Esophagus muscularis mucosa (tissue), 4 donors: Measurements from ENCODE around the gene BPGM.

Experiments
- EP300 ChIP-seq: sonication (generic); formaldehyde crosslinking; IDR thresholded peaks from one replicate; pipeline ENCODE4 v1.6.1; 2017; ENCODE audit warnings: antibody characterized with exemption
- POLR2A ChIP-seq: fragments of 450-650 bp; IDR thresholded peaks from one replicate; pipeline ENCODE4 v1.6.1; 2017; ENCODE audit warnings: antibody characterized with exemption, moderate library complexity, mild to moderate bottlenecking, low read depth
- POLR2AphosphoS5 ChIP-seq, 2 donors: sonication (generic); formaldehyde crosslinking; IDR thresholded peaks; one replicate each; pipeline ENCODE4 v1.6.1; 2017; ENCODE audit warnings: antibody characterized with exemption in 2 of 2
- TF ChIP-seq, protein P1 (sequence below), 3 experiments: fragments of 200-600 bp in 2 of 3; fragments of 450-650 bp in 1 of 3; sonication (generic) in 2 of 3; IDR thresholded peaks; one replicate each; pipeline ENCODE4 v1.5.1; 2017 to 2019; ENCODE audit warnings: antibody characterized with exemption in 3 of 3, mild to moderate bottlenecking in 2 of 3, moderate library complexity in 1 of 3

- TF ChIP-seq, protein P1, sequence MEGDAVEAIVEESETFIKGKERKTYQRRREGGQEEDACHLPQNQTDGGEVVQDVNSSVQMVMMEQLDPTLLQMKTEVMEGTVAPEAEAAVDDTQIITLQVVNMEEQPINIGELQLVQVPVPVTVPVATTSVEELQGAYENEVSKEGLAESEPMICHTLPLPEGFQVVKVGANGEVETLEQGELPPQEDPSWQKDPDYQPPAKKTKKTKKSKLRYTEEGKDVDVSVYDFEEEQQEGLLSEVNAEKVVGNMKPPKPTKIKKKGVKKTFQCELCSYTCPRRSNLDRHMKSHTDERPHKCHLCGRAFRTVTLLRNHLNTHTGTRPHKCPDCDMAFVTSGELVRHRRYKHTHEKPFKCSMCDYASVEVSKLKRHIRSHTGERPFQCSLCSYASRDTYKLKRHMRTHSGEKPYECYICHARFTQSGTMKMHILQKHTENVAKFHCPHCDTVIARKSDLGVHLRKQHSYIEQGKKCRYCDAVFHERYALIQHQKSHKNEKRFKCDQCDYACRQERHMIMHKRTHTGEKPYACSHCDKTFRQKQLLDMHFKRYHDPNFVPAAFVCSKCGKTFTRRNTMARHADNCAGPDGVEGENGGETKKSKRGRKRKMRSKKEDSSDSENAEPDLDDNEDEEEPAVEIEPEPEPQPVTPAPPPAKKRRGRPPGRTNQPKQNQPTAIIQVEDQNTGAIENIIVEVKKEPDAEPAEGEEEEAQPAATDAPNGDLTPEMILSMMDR (IDR thresholded peaks at IDR 0.05): no peak
- TF ChIP-seq POLR2A (no peak), POLR2AphosphoS5 (IDR thresholded peaks at IDR 0.05) (no peak), EP300 (no peak)
Observed at GRCh38 chr7:134698481-134698880, 51.8 kb downstream of the BPGM start.
